IPS-15b (cell line): ENCODE measurements around the gene GCNT2.
A peak's percentile ranks its signal among the peaks of the same experiment; 100 is the strongest.
"Not testable (repeated sequence)": the region's sequence is repeated elsewhere in the genome, so short reads cannot be mapped to it uniquely, and the experiment has no call there.

Experiments used
- H3K27me3 ChIP-seq: one replicate; pipeline ENCODE4 v1.6.1; 2013; ENCODE audit warnings: low read length; ENCODE audit not compliant: control insufficient read depth, insufficient read depth
- H3K36me3 ChIP-seq: one replicate; pipeline ENCODE4 v1.6.1; 2013; ENCODE audit warnings: low read length; ENCODE audit not compliant: control insufficient read depth, insufficient read depth
- H3K4me1 ChIP-seq: one replicate; pipeline ENCODE4 v1.6.1; 2013; ENCODE audit warnings: mild to moderate bottlenecking, low read length; ENCODE audit not compliant: control insufficient read depth, insufficient read depth
- H3K4me3 ChIP-seq: one replicate; pipeline ENCODE4 v1.5.1; 2013; ENCODE audit warnings: low read depth, low read length
- H3K9ac ChIP-seq: one replicate; pipeline ENCODE4 v1.6.1; 2013; ENCODE audit warnings: low read depth, mild to moderate bottlenecking, low read length
- H3K9me3 ChIP-seq: one replicate; pipeline ENCODE4 v1.6.1; 2013; ENCODE audit warnings: mild to moderate bottlenecking, low read length; ENCODE audit not compliant: control insufficient read depth, insufficient read depth

GCNT2 gene

DNA sequence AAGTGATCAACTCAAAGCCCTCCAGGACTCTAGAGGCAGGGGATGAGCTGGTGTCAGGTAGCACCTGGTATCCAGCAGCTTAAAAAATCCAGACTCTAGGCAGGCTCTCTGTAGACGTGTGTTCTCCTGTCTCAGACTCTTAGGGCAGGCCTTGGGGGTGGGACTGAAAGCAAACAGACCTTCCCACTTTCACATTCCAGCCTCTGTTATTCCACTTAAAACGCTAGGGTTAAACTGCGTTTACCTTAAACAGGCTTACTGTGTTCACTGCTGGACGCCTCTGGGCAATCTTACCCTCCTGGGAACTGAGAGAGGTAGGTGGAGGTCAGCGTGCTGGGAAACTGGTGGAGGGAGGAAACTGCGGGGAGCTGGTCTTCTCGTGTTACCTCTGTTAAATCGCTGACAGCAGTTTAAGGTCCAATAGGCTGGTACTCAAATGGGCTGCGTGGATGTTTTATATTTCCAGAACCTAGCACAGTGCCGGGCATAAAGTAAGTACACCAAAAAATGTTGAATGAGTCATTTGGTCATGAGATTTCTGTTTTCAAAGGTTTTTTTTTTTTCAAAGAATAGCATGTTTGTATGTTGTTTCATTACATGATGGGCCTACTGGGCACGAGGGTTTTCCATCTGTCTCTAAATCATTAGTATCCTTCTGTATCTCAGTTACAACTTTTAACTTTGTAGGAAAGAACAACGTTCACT, at the start of gene GCNT2:
TSS of gene GCNT2 (plus strand) at position 248 of the 705 bp plus-strand sequence. CDS start 7,561 bp downstream, outside the sequence.
- peaks cover 30% of the 10 kb centered on the region for H3K4me1 ChIP-seq
- H3K9me3 ChIP-seq = no peaks in the 10 kb centered on the region
- no peaks in the 10 kb centered on the region for H3K27me3 ChIP-seq
- no peaks in the 10 kb centered on the region for H3K36me3 ChIP-seq
- no peak within 1 kb of the TSS for H3K9ac ChIP-seq
- peak within 1 kb of the TSS; percentile 18 for H3K4me3 ChIP-seq

DNA sequence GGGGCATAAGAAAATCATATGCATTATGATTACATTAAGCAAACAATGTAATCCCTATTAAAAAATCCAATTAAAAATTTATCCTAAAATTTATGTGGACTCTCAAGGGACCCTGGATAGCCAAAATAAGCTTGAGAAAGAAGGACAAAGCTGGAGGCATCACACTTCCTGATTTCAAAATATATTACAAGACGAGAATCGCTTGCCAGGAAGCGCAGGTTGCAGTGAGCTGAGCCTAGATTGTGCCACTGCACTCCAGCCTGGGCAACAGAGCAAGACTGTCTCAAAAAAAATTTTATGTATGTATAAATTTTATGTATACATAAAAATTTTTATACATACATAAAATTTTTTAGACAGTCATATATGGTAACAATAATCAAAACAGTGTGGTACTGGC, 48.5 kb upstream of the GCNT2 start:
- H3K9ac ChIP-seq = no peak overlapping the region
- no peaks in the 10 kb centered on the region for H3K36me3 ChIP-seq
- no peak overlapping the region for H3K4me3 ChIP-seq
- no peaks in the 10 kb centered on the region for H3K9me3 ChIP-seq
- H3K27me3 ChIP-seq = peaks cover 3% of the 10 kb centered on the region
- no peaks in the 10 kb centered on the region for H3K4me1 ChIP-seq

DNA sequence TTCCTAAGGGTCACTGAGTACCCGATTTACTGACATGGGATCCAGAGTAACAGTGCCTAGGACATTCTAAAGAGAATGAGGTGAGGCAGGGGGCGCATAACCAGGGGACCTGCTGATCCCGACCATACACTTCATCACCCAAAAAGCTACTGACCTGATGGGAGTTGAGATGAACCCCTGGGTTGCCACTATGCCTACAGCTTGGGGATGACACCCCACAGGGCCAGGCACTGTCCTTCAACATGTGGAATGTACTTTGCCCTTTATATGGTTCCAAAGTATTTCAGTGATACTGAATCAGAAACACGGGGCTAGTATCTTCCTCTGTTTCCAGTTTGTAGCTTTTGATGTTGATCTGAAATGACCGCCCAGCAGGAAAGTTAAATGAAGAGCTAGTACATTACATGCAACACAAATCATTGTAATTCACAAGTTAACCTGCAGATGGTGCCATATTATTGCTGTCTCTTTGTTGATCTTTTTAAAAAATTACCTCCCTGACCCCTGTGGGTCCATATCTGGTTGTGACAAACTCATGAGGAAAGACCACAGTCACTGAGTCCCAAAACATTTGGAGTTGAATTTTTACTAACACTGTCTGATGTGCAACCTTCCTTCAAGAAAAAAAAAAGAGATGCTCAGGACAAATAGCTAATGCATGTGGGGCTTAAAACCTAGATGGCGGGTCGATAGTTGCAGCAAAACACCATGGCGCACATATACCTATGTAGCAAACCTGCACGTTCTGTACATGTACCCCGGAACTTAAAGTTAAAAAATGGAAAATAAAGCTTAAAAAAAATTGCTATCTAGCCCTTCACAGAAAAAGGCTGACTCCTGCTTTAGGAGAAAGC, 42.7 kb upstream of the GCNT2 start:
- H3K27me3 ChIP-seq = no peaks in the 10 kb centered on the region
- no peaks in the 10 kb centered on the region for H3K4me1 ChIP-seq
- H3K4me3 ChIP-seq = no peak overlapping the region
- no peak overlapping the region for H3K9ac ChIP-seq
- no peaks in the 10 kb centered on the region for H3K9me3 ChIP-seq
- no peaks in the 10 kb centered on the region for H3K36me3 ChIP-seq

DNA sequence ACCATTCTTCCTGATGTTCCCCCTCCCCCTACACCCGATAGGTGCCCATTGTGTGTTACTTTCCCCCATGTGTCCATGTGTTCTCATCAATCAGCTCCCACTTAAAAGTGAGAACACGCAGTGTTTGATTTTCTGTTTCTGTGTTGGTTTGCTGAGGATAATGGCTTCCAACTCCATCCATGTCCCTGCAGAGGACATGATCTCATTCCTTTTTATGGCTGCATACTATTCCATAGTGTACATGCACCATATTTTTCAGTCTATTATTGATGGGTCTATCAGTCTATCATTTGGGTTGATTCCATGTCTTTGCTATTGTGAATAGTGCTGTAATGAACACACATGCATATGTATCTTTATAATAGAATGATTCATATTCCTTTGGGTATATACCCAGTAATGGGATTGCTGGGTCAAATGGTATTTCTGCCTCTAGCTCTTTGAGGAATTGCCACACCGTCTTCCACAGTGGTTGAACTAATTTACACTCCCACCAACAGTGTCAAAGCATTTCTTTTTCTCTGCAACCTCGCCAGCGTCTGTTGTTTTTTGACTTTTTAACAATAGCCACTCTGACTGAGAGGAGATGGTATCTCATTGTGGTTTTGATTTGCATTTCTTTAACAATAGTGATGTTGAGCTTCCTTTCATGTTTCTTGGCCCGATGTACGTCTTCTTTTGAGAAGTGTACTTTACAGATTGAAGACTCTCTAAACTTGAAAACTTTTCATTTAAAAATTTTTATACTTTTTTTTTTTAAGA, 41.0 kb upstream of the GCNT2 start:
- H3K27me3 ChIP-seq = no peaks in the 10 kb centered on the region
- H3K9ac ChIP-seq = no peak overlapping the region

DNA sequence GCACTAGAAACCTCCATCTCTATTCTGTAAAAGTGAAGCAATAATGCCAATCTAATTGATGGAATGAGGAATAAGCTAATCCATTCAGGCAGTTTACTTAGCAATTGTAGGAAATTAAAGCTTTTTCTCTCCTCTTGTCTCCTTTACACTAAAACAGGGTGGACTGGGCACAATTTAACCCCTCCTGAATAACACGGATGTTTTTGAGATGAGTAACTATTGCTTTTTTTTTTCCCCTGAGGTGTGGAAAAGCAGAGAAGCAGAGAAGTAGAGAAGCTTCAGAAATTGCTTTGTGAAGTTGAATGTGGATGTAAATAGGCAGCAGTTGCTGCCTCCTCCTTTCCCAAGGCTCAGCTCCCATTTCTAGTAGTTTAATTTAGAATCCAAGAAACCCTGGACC, 40.0 kb upstream of the GCNT2 start:
- H3K4me1 ChIP-seq = no peaks in the 10 kb centered on the region
- H3K27me3 ChIP-seq = no peaks in the 10 kb centered on the region
- H3K36me3 ChIP-seq = no peaks in the 10 kb centered on the region
- H3K4me3 ChIP-seq = no peak overlapping the region
- H3K9me3 ChIP-seq = no peaks in the 10 kb centered on the region
- no peak overlapping the region for H3K9ac ChIP-seq

More for the DNA sequence above, 41.0 kb upstream of the GCNT2 start:
- H3K4me3 ChIP-seq = no peak overlapping the region
- no peaks in the 10 kb centered on the region for H3K4me1 ChIP-seq
- H3K36me3 ChIP-seq = no peaks in the 10 kb centered on the region
- H3K9me3 ChIP-seq = no peaks in the 10 kb centered on the region

DNA sequence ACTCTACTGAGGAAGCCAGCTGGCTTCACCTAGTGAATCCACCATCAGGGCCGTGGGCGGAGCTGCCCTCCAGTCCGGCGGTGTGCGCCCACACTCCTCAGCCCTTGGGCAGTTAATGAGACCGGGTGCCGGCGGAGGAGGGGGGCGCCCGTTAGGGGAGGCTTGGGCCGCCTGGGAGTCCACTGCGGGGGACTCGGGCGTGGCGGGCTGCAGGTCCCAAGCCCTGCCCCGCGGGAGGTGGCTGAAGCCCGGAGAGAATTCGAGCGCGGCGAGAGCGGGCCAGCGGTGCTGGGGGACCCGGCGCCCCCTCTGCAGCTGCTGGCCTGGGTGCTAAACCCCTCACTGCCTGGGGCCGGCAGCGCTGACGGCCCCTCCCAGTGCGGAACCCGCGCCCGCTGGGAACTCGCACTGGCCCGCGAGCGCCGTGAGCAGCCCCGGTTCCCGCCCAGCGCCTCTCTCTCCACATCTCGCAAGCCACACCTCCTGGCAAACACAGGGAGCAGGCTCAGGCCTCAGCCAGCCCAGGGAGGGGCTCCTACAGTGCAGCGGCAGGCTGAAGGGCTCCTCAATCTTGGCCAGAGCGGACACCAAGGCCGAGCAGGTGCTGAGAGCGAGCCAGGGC, 38.4 kb upstream of the GCNT2 start:
- Histone ChIP-seq H3K4me3 (no peak overlapping the region), H3K4me1 (no peaks in the 10 kb centered on the region), H3K9me3 (no peaks in the 10 kb centered on the region), H3K36me3 (no peaks in the 10 kb centered on the region), H3K27me3 (peaks cover 14% of the 10 kb centered on the region), H3K9ac (no peak overlapping the region)

DNA sequence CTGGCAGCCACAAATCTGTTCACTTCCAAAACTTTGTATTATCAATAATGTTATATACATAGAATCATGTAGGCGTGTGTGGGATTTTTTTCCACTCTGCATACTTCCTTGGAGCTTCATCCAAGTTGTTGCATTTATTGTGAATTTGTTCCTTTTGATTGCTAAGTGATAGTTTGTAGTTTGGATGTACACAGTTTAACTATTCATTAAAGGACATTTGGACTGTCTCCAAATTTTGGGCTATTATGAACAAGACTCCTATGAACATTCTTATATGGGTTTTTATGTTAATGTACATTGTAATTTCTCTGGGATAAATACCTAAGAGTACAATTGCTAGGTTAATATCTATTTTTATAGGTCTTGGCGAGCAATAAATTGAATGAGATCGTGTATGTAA, 36.2 kb upstream of the GCNT2 start:
- H3K9me3 ChIP-seq = no peaks in the 10 kb centered on the region
- H3K27me3 ChIP-seq = peaks cover 32% of the 10 kb centered on the region
- H3K4me1 ChIP-seq = peaks cover 4% of the 10 kb centered on the region
- H3K4me3 ChIP-seq = no peak overlapping the region
- H3K36me3 ChIP-seq = no peaks in the 10 kb centered on the region
- no peak overlapping the region for H3K9ac ChIP-seq

DNA sequence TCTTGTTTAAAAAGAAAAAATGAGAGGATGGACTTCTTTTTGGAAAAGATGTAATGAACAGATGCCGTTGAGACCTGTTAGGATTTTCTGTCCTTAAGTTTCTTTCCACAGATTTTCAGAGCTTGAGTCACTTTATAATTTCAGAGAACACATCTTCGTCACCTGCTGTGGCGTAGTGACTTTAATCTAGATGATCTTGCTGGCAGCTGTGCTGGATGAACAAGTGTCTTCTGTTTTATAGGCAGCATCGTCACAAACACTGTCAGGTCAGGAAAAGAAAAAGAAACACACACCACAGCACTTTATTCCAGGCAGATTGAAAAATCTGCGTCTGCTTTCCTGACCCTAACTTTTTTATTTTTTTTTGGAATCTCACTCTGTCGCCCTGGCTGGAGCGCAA, 35.7 kb upstream of the GCNT2 start:
- H3K9ac ChIP-seq = no peak overlapping the region
- H3K4me1 ChIP-seq = peaks cover 4% of the 10 kb centered on the region
- H3K36me3 ChIP-seq = no peaks in the 10 kb centered on the region
- H3K4me3 ChIP-seq = no peak overlapping the region
- H3K9me3 ChIP-seq = no peaks in the 10 kb centered on the region
- peaks cover 32% of the 10 kb centered on the region for H3K27me3 ChIP-seq

DNA sequence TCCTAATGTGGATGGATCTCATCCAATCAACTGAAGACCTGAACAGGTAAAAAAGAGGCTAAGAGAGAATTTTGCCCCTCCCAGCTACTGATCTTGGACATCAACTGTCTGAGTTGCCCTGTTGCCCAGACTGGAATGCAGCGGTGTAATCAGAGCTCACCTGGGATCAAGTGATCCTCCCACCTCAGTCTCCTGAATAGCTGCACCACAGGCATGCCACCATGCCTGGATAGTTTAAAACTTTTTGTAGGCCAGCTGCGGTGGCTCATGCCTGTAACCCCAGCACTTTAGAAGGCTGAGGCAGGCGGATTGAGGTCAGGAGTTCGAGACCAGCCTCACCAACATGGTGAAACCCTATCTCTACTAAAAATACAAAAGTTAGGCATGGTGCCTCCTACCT, 34.9 kb upstream of the GCNT2 start:
- no peak overlapping the region for H3K4me3 ChIP-seq
- H3K4me1 ChIP-seq = peaks cover 4% of the 10 kb centered on the region
- H3K9me3 ChIP-seq = no peaks in the 10 kb centered on the region
- peaks cover 32% of the 10 kb centered on the region for H3K27me3 ChIP-seq
- H3K9ac ChIP-seq = no peak overlapping the region
- no peaks in the 10 kb centered on the region for H3K36me3 ChIP-seq

DNA sequence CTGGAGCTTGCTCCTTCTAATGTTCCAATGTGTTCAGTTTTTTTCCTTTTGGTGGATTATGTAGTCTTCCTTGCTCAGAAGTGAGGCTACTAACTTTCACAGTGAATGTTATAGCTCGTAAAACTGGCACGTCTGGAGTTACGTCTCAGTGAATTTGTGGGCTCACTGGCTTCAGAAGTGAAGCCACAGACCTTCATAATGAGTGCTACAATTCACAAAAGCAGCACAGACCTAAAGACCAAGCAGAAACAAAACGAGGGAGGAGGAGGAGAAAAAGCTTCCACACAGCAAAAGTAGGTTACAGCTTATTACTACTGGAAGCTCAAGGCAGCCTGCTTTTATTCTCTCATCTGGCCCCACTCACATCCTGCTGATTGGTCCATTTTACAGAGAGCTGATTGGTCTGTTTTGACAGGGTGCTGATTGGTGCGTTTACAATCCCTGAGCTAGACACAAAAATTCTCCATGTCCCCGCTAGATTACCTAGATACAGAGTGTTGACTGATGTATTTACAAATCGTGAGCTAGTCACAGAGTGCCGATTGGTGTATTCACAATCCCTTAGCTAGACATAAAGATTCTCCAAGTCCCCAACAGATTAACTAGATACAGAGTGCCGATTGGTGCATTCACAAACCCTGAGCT, 34.1 kb upstream of the GCNT2 start:
- not testable (repeated sequence) for H3K4me3 ChIP-seq, H3K9me3 ChIP-seq, H3K36me3 ChIP-seq, H3K9ac ChIP-seq, H3K4me1 ChIP-seq
- peaks cover 32% of the 10 kb centered on the region for H3K27me3 ChIP-seq
